Activated CD4-positive, alpha-beta T cell treated with anti-CD3 and anti-CD28 coated beads, Interleukin-2, amount 50 U/mL, for 16 hours (primary cell): ENCODE results near the gene MYO18B.

ENCODE experiments used
- DNase-seq: peaks from one replicate; pipeline ENCODE4 v3.0.0-alpha.2; 2020

The MYO18B gene

DNA sequence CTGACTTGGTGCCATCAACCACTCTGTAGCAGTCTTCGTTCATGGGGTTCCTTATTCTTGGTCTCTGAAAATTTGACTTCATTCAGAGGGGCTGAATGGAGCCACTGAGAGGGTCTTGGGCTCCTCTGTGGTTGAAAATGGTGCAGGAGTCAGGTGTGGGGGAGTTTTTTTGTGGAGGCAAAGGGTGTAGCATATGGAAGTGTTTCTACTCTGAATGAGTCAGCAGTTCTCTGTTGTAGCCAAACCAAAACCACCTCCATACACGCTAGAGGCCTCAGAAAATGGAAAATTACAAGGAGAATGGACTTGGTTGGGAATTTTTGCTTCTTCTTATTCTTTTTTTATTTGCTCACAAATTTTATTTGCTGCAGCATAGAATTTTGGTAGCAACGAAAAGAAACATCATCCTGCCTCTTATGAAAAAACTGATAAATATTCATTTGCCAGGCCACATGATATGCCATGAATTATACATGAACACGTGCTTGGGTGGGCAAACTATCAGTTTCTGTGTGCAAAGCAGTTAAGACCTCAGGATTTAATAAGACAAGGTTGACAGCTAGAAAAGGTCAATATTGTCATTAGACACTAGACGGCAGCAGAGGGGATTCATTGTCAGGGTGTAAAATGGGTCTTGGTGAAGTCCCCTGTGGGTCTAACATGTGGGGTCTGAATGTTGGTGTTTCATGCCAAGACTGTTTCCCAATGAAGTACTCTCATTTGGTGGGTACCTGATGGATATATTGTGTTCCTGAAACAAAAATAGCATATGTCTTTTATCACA lies 111.7 kb downstream of the MYO18B start:
- DNase-seq: no peak

GRCh38 chr22:25869771-25870170 lies 127.8 kb downstream of the MYO18B start:
- no peak for DNase-seq

- no peak for DNase-seq
Measured at GRCh38 chr22:25874327-25874726, 132.3 kb downstream of the MYO18B start.

DNA sequence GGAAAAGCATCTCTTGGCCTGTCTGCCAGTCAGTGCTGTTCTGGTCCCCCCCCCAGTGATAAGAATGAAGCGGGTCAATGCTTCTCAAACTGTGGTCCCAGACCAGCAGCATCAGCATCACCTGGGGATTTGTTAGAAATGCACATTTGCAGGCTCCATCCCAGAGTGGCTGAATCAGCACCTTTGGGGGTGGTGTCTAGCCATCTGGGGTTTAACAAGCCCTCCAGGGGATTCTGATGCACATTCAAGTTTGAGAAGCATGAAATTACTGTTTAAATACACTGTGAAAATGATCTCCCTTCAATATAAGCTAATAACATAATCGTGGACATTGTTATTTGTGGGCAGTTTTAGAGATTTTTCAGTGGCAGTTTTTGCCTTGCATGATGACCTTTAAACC lies 133.5 kb downstream of the MYO18B start:
- no peak for DNase-seq

GRCh38 chr22:25876871-25877270 lies 134.9 kb downstream of the MYO18B start:
- DNase-seq: no peak

- no peak for DNase-seq
Measured at GRCh38 chr22:25878933-25879332, 136.9 kb downstream of the MYO18B start.

DNA sequence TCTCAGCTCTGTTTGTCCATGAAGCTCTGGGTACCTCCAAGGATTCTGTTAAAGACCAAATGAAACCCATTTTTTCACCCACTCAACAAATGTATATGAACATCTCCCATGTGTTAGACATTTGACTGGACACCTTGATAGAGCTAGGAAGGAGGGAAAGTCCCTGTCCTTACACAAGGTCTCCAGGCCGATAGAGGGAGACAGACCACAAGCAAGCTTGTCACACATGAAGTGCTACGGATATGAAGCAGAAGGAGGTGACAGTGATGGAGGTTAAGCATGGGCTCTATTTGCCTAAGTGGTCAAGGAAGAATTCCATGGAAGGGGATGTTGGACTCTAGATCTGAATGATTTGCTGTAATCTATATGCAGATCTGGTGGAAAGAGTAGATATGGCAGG lies 138.5 kb downstream of the MYO18B start:
- no peak for DNase-seq

DNA sequence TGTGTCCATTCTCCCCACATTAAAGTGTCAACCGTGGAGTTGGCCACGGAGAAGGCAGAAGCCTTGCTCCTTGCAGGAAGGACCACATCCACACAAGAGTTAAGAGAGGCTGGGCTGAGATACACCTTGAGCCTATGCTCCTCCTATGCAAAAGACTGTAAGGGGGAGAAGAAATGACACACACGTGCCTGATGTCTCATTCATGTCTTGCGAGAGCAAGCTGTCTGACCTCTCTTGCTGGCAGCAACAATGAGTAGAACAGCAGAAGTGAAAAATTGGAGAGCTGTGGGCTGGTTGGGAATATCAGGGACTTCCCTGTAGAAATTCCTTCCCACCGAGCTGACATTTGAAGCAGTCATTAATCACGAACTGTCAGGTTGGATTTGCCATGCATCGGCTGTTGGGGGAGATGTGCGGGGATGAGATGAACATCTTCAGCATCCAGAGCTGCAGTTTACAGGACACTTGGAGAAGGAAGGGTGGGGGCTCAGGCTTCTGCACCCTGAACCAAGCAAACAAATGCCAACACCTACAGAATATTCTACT lies 139.3 kb downstream of the MYO18B start:
- DNase-seq: no peak

- DNase-seq: no peak
Measured at GRCh38 chr22:25882360-25882759, 140.4 kb downstream of the MYO18B start.

- DNase-seq: no peak
Measured at GRCh38 chr22:25883482-25884033, 141.6 kb downstream of the MYO18B start.

DNA sequence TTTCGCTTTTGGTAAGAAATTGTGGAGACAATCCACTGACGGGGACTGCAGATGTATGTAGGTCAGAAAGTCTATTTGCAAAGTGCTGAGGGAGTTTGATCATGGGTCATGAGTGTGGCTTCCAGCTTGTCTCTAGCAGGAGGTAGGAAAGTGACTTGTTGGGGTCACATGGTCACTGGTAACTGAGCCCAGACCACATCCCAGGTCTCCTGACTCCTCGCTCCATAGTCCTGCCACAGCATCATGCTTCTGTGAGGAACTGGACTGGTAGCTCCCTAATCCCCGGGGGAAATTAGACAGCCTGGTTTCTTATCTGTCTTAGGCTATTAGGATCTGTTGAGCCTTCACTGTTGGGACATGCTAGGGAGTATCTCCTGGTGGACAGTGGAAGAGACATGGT lies 142.1 kb downstream of the MYO18B start:
- DNase-seq: no peak

DNA sequence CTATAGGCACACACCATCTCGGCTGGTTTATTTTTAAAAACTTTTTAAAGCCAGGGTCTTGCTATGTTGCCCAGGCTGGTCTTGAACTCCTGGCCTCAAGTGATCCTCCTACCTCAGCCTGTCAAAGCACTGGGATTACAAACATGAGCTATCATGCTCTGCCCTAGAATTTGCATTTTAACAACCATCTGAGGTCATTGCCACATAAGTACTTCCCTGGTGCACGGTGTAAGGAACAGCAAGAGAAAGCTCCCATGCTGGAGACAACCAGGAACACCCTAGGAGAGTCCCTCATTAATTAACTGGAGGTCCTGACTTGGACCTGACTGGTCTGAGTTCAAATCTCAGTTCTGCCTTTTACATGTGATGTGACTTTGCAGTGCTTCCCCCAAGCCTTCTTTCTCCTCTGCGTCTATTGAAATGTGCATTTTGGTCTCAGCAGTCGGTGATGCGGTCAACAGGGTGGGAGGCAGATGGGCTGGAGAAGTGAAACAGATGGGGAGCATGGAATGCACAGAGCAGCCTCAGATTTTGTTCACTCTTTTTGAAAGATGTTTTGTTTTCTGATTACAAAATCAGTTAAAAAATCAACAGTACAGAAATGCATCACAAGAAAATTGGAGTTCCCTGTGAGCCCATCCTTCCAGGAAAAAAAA lies 146.5 kb downstream of the MYO18B start:
- no peak for DNase-seq

GRCh38 chr22:25890651-25891050 lies 148.7 kb downstream of the MYO18B start:
- DNase-seq: no peak

DNA sequence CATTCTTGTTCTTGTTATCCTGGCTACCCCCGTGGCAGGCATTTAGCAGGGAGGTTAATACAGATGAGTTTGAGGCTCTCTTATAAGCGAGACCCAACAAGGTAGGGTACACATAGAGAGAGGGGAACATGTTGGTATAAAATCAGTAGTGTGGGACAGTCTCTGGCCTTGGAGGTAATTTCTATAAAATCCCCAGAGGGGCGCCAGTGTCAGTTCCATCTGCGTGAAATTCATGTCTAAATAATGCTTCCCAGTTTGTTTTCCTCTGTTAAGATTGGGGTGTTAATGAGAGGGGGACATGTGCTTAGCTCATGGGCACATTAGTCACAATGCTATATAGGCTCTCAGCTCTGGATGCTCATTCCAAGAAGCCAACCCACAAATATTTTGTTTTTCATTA lies 150.7 kb downstream of the MYO18B start:
- DNase-seq: no peak

GRCh38 chr22:25895678-25896077 lies 153.7 kb downstream of the MYO18B start:
- no peak for DNase-seq

DNA sequence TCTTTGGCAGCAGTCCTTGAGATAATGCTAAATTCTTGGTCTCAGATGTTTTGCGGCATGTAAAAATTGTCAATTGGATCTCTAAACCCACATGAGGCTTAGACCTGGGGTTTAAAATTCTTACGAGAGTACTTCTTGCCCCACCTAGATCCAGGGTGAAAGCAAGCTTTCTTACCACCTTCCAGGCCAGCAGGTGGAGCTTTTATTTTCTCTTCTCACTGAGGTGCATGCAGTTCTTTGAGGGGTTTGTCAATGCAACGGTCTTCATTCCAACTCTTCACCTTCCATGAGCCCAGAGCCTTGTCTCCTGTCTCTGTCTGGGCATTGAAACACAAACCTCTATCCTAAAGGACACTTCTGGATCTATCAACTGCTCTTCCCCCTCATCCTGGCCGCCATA lies 154.1 kb downstream of the MYO18B start:
- DNase-seq: no peak

DNA sequence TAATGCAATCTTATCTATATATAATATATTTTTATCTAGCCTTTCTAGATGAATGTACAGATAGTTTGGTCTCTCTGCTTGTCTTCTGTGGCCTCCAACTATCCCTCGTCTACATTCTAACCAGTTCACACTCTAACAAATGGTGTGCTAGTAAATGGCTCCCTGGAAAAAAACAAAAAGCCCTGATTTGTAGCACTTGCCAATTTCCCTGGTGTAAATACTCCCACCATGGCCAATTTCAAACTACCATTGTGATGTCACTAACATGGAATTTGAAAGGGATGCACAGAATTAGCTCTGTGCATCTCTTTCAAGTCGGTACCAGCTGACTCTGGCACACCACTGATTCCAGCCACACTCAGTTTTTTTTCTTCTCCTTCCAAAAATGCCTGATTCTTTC lies 154.6 kb downstream of the MYO18B start:
- DNase-seq: no peak

- DNase-seq: no peak
Measured at GRCh38 chr22:25898707-25899365, 156.8 kb downstream of the MYO18B start.

DNA sequence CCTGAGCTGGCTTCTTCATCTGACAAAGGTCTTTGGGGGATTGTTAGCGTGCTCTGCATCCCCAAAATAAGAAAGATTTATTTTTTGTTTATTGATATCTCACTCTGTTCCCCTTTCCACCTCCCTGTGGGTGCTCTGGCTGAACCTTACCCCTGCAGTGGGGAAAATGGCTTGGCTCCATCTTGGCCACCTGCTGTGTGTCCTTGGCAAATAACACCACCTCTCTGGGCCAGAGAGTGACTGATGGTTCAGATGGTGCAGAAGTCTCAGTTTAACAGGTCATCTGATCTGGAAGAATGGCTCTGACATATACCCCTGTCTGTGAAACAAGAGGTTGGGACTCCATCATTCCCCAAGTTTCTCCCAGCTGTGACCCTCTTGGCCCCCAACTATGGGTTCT lies 157.6 kb downstream of the MYO18B start:
- no peak for DNase-seq

DNA sequence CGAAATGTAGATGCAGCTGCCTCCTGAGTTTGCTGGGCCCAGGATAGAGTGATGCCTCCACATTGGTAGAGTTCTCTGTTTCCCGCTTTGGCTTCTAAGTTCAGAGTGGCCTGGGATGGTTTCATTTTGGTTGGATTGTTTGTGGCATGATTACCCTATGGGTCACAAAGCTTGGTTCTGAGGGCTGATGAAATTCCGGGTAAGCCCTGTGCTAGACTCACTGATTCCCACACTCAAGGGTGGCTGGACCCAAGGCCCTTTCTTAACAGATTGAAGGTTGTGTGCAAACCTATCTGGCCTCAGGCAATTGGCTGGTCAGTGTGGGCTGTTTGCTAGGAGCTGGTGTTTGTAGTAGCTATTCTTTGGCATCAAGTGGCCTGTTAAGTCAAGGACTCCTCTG lies 158.4 kb downstream of the MYO18B start:
- no peak for DNase-seq

- DNase-seq: no peak
Measured at GRCh38 chr22:25900880-25901279, 158.9 kb downstream of the MYO18B start.

- no peak for DNase-seq
Measured at GRCh38 chr22:25902402-25902801, 160.4 kb downstream of the MYO18B start.

DNA sequence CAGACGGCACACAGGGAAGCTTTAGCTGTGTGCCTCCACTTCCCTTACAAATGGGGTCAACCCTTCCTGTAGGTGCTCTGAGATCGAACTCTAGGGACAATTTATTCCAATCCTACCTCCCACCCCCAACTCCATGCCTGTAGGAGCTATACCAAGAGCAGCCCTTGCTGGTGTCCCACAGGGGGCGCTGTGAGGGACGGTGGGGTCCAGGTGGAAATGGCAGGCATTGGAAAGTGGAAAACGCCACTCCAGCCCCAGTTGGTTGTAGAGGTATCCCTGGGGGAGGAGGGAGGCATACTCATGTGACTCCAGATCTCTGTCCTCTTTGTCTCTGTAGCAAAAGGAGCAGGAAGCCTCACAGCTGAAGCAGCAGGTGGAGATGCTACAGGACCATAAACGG lies 161.3 kb downstream of the MYO18B start:
- DNase-seq: no peak

- no peak for DNase-seq
Measured at GRCh38 chr22:25908212-25908611, 166.2 kb downstream of the MYO18B start.
